Frontal cortex (tissue), 4 donors: ENCODE measurements around the gene PIK3R5. TPM values are rescaled to one million over a fixed set of nuclear protein-coding genes. Genes with fewer than 3 reads are reported as not detected.
A peak's percentile ranks its signal among the peaks of the same experiment; 100 is the strongest.
"Not testable (repeated sequence)": the region's sequence is repeated elsewhere in the genome, so short reads cannot be mapped to it uniquely, and the experiment has no call there.

Experiments
- DNase-seq, 2 donors: peaks; one replicate each; pipeline ENCODE4 v3.0.0; 2012; ENCODE audit warnings: low spot score in 2 of 2
- FAIRE-seq: peaks from 2 replicates; lab custom pipeline; 2012; peaks lifted over from hg19 to GRCh38; lab: Jason Lieb, UNC
- total RNA-seq: library from RNA; depleted of rRNA; stranded (reverse); fragments of >200 nt; gene quantifications from one replicate; pipeline ENCODE4 v1.2.3, GENCODE V29; 2014
- donor health status: control.
- donor health status: control.
- donor health status: control.

PIK3R5 gene
- 0.41 TPM for total RNA-seq

- DNase-seq (peak; percentile 44 to 48), FAIRE-seq (no peak)
Observed at GRCh38 chr17:8965394-8966168, at the start of gene PIK3R5. PIK3R5 (minus strand) TSS chr17:8965707; CDS start chr17:8911494, 54,213 bp downstream.

GRCh38 chr17:9011001-9011400, 45.5 kb upstream of the PIK3R5 start:
- DNase-seq (no peak), FAIRE-seq (no peak)

GRCh38 chr17:9009737-9010136, 44.2 kb upstream of the PIK3R5 start:
- no peak for FAIRE-seq
- no peak for DNase-seq

GRCh38 chr17:9009096-9009495, 43.6 kb upstream of the PIK3R5 start:
- no peak for DNase-seq
- no peak for FAIRE-seq

GRCh38 chr17:9007052-9007714, 41.7 kb upstream of the PIK3R5 start:
- no peak for DNase-seq
- FAIRE-seq, result no peak

GRCh38 chr17:9006175-9006767, 40.8 kb upstream of the PIK3R5 start:
- FAIRE-seq (no peak), DNase-seq (no peak)

- DNase-seq (no peak), FAIRE-seq (no peak)
Observed at GRCh38 chr17:9004961-9005285, 39.4 kb upstream of the PIK3R5 start.

- DNase-seq, result no peak
- FAIRE-seq, result no peak
Observed at GRCh38 chr17:9004132-9004960, 38.8 kb upstream of the PIK3R5 start.

- FAIRE-seq (no peak), DNase-seq (peak; percentile 48 to 57)
Observed at GRCh38 chr17:9003355-9004131, 38.0 kb upstream of the PIK3R5 start.

GRCh38 chr17:9002606-9003354, 37.3 kb upstream of the PIK3R5 start:
- FAIRE-seq (no peak), DNase-seq (peak; percentile 54 to 63)

GRCh38 chr17:9002227-9002605, 36.7 kb upstream of the PIK3R5 start:
- FAIRE-seq (no peak), DNase-seq (no peak)

- FAIRE-seq (no peak), DNase-seq (no peak)
Observed at GRCh38 chr17:9001559-9001958, 36.1 kb upstream of the PIK3R5 start.

- FAIRE-seq, result no peak
- DNase-seq, result peak in 1 of 2 donors; percentile 44
Observed at GRCh38 chr17:8997994-8998628, 32.6 kb upstream of the PIK3R5 start.

- no peak for DNase-seq
- no peak for FAIRE-seq
Observed at GRCh38 chr17:8995711-8996110, 30.2 kb upstream of the PIK3R5 start.

- FAIRE-seq, result no peak
- peak in 1 of 2 donors; percentile 50 for DNase-seq
Observed at GRCh38 chr17:8994319-8994718, 28.8 kb upstream of the PIK3R5 start.

GRCh38 chr17:8991514-8992285, 26.2 kb upstream of the PIK3R5 start:
- FAIRE-seq (no peak), DNase-seq (peak in 1 of 2 donors; percentile 66)

GRCh38 chr17:8988263-8988935, 22.9 kb upstream of the PIK3R5 start:
- not testable (repeated sequence) for FAIRE-seq, DNase-seq
